ENCODE data around the gene GMDS. TPM values are rescaled to one million over a fixed set of nuclear protein-coding genes. Genes with fewer than 3 reads are reported as not detected.

Gene GMDS
- polyA plus RNA-seq, 1 donor (not counting 4 experiments of a cell fraction or from before 2014, with no cell fraction given): 22.1 TPM

GRCh38 chr6:2030682-2031244, 214.6 kb downstream of the GMDS start:
- dilution Hi-C loops (cut with MboI; ENCODE audit: extremely low pct_ligation_motif_present, low sequenced_read_pairs): no loop called here
- no peaks in the 10 kb centered on the region for H3K4me1 ChIP-seq (ENCODE audit: control insufficient read depth, extremely low read depth, insufficient read depth, low read length)
- H3K27ac ChIP-seq (ENCODE audit: control insufficient read depth, insufficient read depth, low read length): no peak overlapping the region
- no peak overlapping the region for H2AFZ ChIP-seq (ENCODE audit: control insufficient read depth, low read length)
- no peak overlapping the region for H3K4me3 ChIP-seq (ENCODE audit: control insufficient read depth in 2 of 3, extremely low read depth in 1 of 3, insufficient read depth in 2 of 3, low read depth in 1 of 3, low read length in 3 of 3)
- H3K27me3 ChIP-seq (ENCODE audit: control insufficient read depth, extremely low read depth, insufficient read depth, low read length): no peaks in the 10 kb centered on the region
- no peaks in the 10 kb centered on the region for H3K9me3 ChIP-seq (ENCODE audit: control insufficient read depth, low read depth, low read length)
- FAIRE-seq: no peak
- no peak overlapping the region for H3K4me2 ChIP-seq (ENCODE audit: control insufficient read depth, extremely low read depth, insufficient read depth, low read depth, low read length)
- no peak overlapping the region for H3K9ac ChIP-seq (ENCODE audit: control insufficient read depth, extremely low read depth, insufficient read depth, low read length)
- no peak for DNase-seq (ENCODE audit: low read depth, low spot score)
- no peaks in the 10 kb centered on the region for H3K36me3 ChIP-seq (ENCODE audit: control insufficient read depth in 2 of 2, extremely low read depth in 1 of 2, insufficient read depth in 2 of 2, low read length in 2 of 2)
- TF ChIP-seq EZH2 (IDR thresholded peaks at IDR 0.05; ENCODE audit: low read length) (no peak), CTCF (optimal IDR thresholded peaks at IDR 0.05 in 1 of 3, IDR thresholded peaks at IDR 0.05 in 1 of 3, conservative IDR thresholded peaks at IDR 0.05 in 1 of 3; ENCODE audit: extremely low read depth in 1 of 3, insufficient read depth in 2 of 3, low read length in 3 of 3) (no peak)
- H3K79me2 ChIP-seq (ENCODE audit: control insufficient read depth, insufficient read depth, low read length): no peaks in the 10 kb centered on the region
- H4K20me1 ChIP-seq (ENCODE audit: control insufficient read depth, extremely low read depth, insufficient read depth, low read length): no peaks in the 10 kb centered on the region
- no peaks in the 10 kb centered on the region for H3K9me1 ChIP-seq (ENCODE audit: control insufficient read depth, extremely low read depth, insufficient read depth, low read length)

- Histone ChIP-seq H3K4me2 (ENCODE audit: control insufficient read depth, extremely low read depth, insufficient read depth, low read depth, low read length) (no peak overlapping the region), H3K9me3 (ENCODE audit: control insufficient read depth, low read depth, low read length) (no peaks in the 10 kb centered on the region), H3K27me3 (ENCODE audit: control insufficient read depth, extremely low read depth, insufficient read depth, low read length) (no peaks in the 10 kb centered on the region), H3K4me3 (ENCODE audit: control insufficient read depth in 2 of 3, extremely low read depth in 1 of 3, insufficient read depth in 2 of 3, low read depth in 1 of 3, low read length in 3 of 3) (no peak overlapping the region), H3K27ac (ENCODE audit: control insufficient read depth, insufficient read depth, low read length) (no peak overlapping the region), H2AFZ (ENCODE audit: control insufficient read depth, low read length) (no peak overlapping the region), H3K79me2 (ENCODE audit: control insufficient read depth, insufficient read depth, low read length) (no peaks in the 10 kb centered on the region), H3K36me3 (ENCODE audit: control insufficient read depth in 2 of 2, extremely low read depth in 1 of 2, insufficient read depth in 2 of 2, low read length in 2 of 2) (no peaks in the 10 kb centered on the region), H3K9ac (ENCODE audit: control insufficient read depth, extremely low read depth, insufficient read depth, low read length) (no peak overlapping the region), H3K4me1 (ENCODE audit: control insufficient read depth, extremely low read depth, insufficient read depth, low read length) (no peaks in the 10 kb centered on the region), H3K9me1 (ENCODE audit: control insufficient read depth, extremely low read depth, insufficient read depth, low read length) (no peaks in the 10 kb centered on the region), H4K20me1 (ENCODE audit: control insufficient read depth, extremely low read depth, insufficient read depth, low read length) (no peaks in the 10 kb centered on the region)
- dilution Hi-C loops (cut with MboI; ENCODE audit: extremely low pct_ligation_motif_present, low sequenced_read_pairs): no loop called here
- DNase-seq (ENCODE audit: low read depth, low spot score) (no peak), FAIRE-seq (no peak)
- no peak for TF ChIP-seq CTCF (optimal IDR thresholded peaks at IDR 0.05 in 1 of 3, IDR thresholded peaks at IDR 0.05 in 1 of 3, conservative IDR thresholded peaks at IDR 0.05 in 1 of 3; ENCODE audit: extremely low read depth in 1 of 3, insufficient read depth in 2 of 3, low read length in 3 of 3)
- TF ChIP-seq EZH2 (IDR thresholded peaks at IDR 0.05; ENCODE audit: low read length): no peak
Measured at GRCh38 chr6:2029952-2030351, 215.5 kb downstream of the GMDS start.

All from keratinocyte (primary cell).